Stimulated activated naive CD8-positive, alpha-beta T cell treated with anti-CD3 and anti-CD28 coated beads, Interleukin-15, Interleukin-2, amounts not matched to agents 100 ng/mL and 50 ng/mL, for 24 hours (primary cell): ENCODE data around the gene TOP3B.

Experiments used
- H3K27ac Mint-ChIP-seq: one replicate; pipeline ENCODE4 v1.8.0; 2021; ENCODE audit warnings: mild to moderate bottlenecking, mixed read lengths
- H3K27me3 Mint-ChIP-seq: one replicate; pipeline ENCODE4 v1.8.0; 2021; ENCODE audit warnings: mixed read lengths
- H3K36me3 Mint-ChIP-seq: one replicate; pipeline ENCODE4 v1.8.0; 2021; ENCODE audit warnings: low read depth, mixed read lengths
- H3K4me1 Mint-ChIP-seq: one replicate; pipeline ENCODE4 v1.8.0; 2021; ENCODE audit warnings: low read depth, mixed read lengths
- H3K4me3 Mint-ChIP-seq: one replicate; pipeline ENCODE4 v1.8.0; 2021; ENCODE audit warnings: mild to moderate bottlenecking, mixed read lengths
- H3K9me3 Mint-ChIP-seq: one replicate; pipeline ENCODE4 v1.8.0; 2021; ENCODE audit warnings: mixed read lengths

Gene TOP3B

GRCh38 chr22:21909871-21910270 is 72.7 kb downstream of the TOP3B start:
- no peaks in the 10 kb centered on the region for H3K9me3 Mint-ChIP-seq
- no peaks in the 10 kb centered on the region for H3K36me3 Mint-ChIP-seq
- no peaks in the 10 kb centered on the region for H3K4me1 Mint-ChIP-seq
- H3K4me3 Mint-ChIP-seq = no peak overlapping the region
- H3K27me3 Mint-ChIP-seq = no peaks in the 10 kb centered on the region
- no peak overlapping the region for H3K27ac Mint-ChIP-seq

- H3K27ac Mint-ChIP-seq = no peak overlapping the region
- H3K36me3 Mint-ChIP-seq = peaks cover 7% of the 10 kb centered on the region
- no peak overlapping the region for H3K4me3 Mint-ChIP-seq
- H3K9me3 Mint-ChIP-seq = no peaks in the 10 kb centered on the region
- H3K4me1 Mint-ChIP-seq = no peaks in the 10 kb centered on the region
- no peaks in the 10 kb centered on the region for H3K27me3 Mint-ChIP-seq
Observed at GRCh38 chr22:21907638-21908522, 74.7 kb downstream of the TOP3B start.
